K562 (cell line): ENCODE results near the gene FAM227A. TPM values are rescaled to one million over a fixed set of nuclear protein-coding genes. Genes with fewer than 3 reads are reported as not detected.

Source experiments
- CBFA2T3 ChIP-seq: fragments of 450-650 bp; IDR thresholded peaks from 2 replicates; pipeline ENCODE4 v1.6.1; 2017
- ELK1 ChIP-seq: sonication (generic); formaldehyde crosslinking; IDR thresholded peaks from 2 replicates; pipeline ENCODE4 v1.8.1; 2022; ENCODE audit warnings: missing genetic modification reagents
- ESRRB ChIP-seq: fragments of 250-450 bp; sonication (Bioruptor Pico); IDR thresholded peaks from 2 replicates; pipeline ENCODE4 v1.5.0; 2020; ENCODE audit warnings: mild to moderate bottlenecking, moderate library complexity, borderline replicate concordance
- FOXK2 ChIP-seq, 2 experiments: fragments of 450-650 bp; IDR thresholded peaks in 1 of 2; conservative IDR thresholded peaks in 1 of 2; 2 replicates each; pipeline ENCODE4 v1.6.1; 2016; ENCODE audit warnings: low read depth in 2 of 2, mild to moderate bottlenecking in 1 of 2
- GTF2B ChIP-seq: IDR thresholded peaks from 2 replicates; pipeline ENCODE4 v1.6.1; 2011; ENCODE audit not compliant: insufficient read length; ENCODE audit errors: extremely low read depth
- HDAC1 ChIP-seq, 2 experiments: fragments of 450-650 bp; IDR thresholded peaks; 2 replicates each; pipeline ENCODE4 v1.6.1; 2016 to 2017; ENCODE audit warnings: inconsistent platforms in 1 of 2, mild to moderate bottlenecking in 1 of 2, moderate library complexity in 1 of 2
- HEY1 ChIP-seq: fragments of 250-450 bp; sonication (Bioruptor Pico); IDR thresholded peaks from 2 replicates; pipeline ENCODE4 v1.5.0; 2020; ENCODE audit warnings: mild to moderate bottlenecking, moderate library complexity, borderline replicate concordance
- L3MBTL2 ChIP-seq: fragments of 450-650 bp; IDR thresholded peaks from 2 replicates; pipeline ENCODE4 v1.6.1; 2016; ENCODE audit warnings: mild to moderate bottlenecking, moderate library complexity
- MBD2 ChIP-seq: sonication (generic); IDR thresholded peaks from 2 replicates; pipeline ENCODE4 v1.6.1; 2016; ENCODE audit warnings: low read depth, borderline replicate concordance
- NFYB ChIP-seq: IDR thresholded peaks from 2 replicates; pipeline ENCODE4 v1.6.1; 2011; ENCODE audit warnings: mild to moderate bottlenecking, moderate library complexity; ENCODE audit not compliant: insufficient read length; ENCODE audit errors: extremely low read depth
- POLR2H ChIP-seq: IDR thresholded peaks from 2 replicates; pipeline ENCODE4 v1.6.1; 2016; ENCODE audit warnings: missing genetic modification characterization, low read depth, mild to moderate bottlenecking, control low read depth, missing compliant biosample characterization, moderate library complexity
- RBM25 ChIP-seq: fragments of 200-400 bp; formaldehyde crosslinking; IDR thresholded peaks from 2 replicates; pipeline ENCODE4 v1.6.1; 2018; ENCODE audit warnings: low read length, low read depth, moderate library complexity; ENCODE audit not compliant: severe bottlenecking
- RFX5 ChIP-seq: IDR thresholded peaks from 2 replicates; pipeline ENCODE4 v1.6.1; 2011; ENCODE audit warnings: low read depth, mild to moderate bottlenecking, improper control_type of control experiment, low read length
- SIN3A ChIP-seq, 2 experiments: fragments of 150-350 bp in 1 of 2; IDR thresholded peaks; 2 replicates each; pipeline ENCODE4 v1.6.1; 2011 to 2016; ENCODE audit warnings: borderline replicate concordance in 2 of 2, low read depth in 2 of 2, low read length in 2 of 2, mild to moderate bottlenecking in 2 of 2, moderate library complexity in 2 of 2; ENCODE audit not compliant: control insufficient read depth in 1 of 2
- SRSF1 ChIP-seq: fragments of 200-400 bp; formaldehyde crosslinking; IDR thresholded peaks from 2 replicates; pipeline ENCODE4 v1.6.1; 2017; ENCODE audit warnings: mild to moderate bottlenecking, low read depth, low read length, moderate library complexity
- TAF9B ChIP-seq: fragments of 450-650 bp; IDR thresholded peaks from 2 replicates; pipeline ENCODE4 v1.6.1; 2018; ENCODE audit warnings: mild to moderate bottlenecking; ENCODE audit not compliant: partially characterized antibody
- TRIM28 ChIP-seq: fragments of 450-650 bp; IDR thresholded peaks from 2 replicates; pipeline ENCODE4 v1.6.1; 2017
- ZNF695 ChIP-seq: fragments of 450-650 bp; formaldehyde crosslinking; IDR thresholded peaks from 2 replicates; pipeline ENCODE4 v1.4.0; 2020; ENCODE audit warnings: mild to moderate bottlenecking, moderate library complexity
- polyA plus RNA-seq, 8 experiments: library from polyadenylated mRNA; depleted of rRNA in 4 of 8; stranded (reverse) in 5 of 8; unstranded in 3 of 8; fragments of >200 nt; fragmentation: Nextera tagmentation in 2 of 8; fragmentation: Illumina TruSeq in 1 of 8; extraction: Ambion mirVana in 2 of 8; extraction: Trizol in 1 of 8; gene quantifications; 2 replicates each; pipeline versions ENCODE4 v1.2.1 to v1.2.3, GENCODE V29; 2011 to 2014; ENCODE audit warnings: inconsistent platforms in 1 of 8, missing spikeins in 1 of 8
- total RNA-seq, 7 experiments: library from RNA; depleted of rRNA in 6 of 7; stranded (reverse); fragments of >200 nt in 6 of 7; fragmentation: Illumina TruSeq in 2 of 7; extraction: Trizol in 2 of 7; gene quantifications; 2 replicates each; pipeline versions ENCODE4 v1.2.1 to v1.2.3, GENCODE V29; 2011 to 2021; ENCODE audit warnings: low replicate concordance in 1 of 7
- TF ChIP-seq, protein P1 (sequence below), 3 experiments: IDR thresholded peaks in 2 of 3; conservative IDR thresholded peaks in 1 of 3; 2 replicates each; pipeline ENCODE4 v1.5.1; 2011 to 2012; ENCODE audit warnings: low read length in 3 of 3, mild to moderate bottlenecking in 3 of 3, control low read depth in 2 of 3, improper control_type of control experiment in 1 of 3, inconsistent platforms in 1 of 3, low read depth in 1 of 3, mixed read lengths in 1 of 3, moderate library complexity in 1 of 3; ENCODE audit not compliant: insufficient read depth in 2 of 3
- TF ChIP-seq, protein P2 (sequence below): fragments of 250-450 bp; sonication (Bioruptor Pico); IDR thresholded peaks from 2 replicates; pipeline ENCODE4 v1.5.0; 2021; ENCODE audit warnings: mild to moderate bottlenecking, moderate library complexity

Gene FAM227A
- total and polyA plus RNA-seq, 9 of the 15 experiments (the other 6 are each of a cell fraction or from before 2014, with no cell fraction given), result 0.10 to 2.2 (median 0.83) TPM

- TF ChIP-seq GTF2B, result peak; percentile 18
- TF ChIP-seq CBFA2T3, result peak; percentile 55; the same call in 1 of the 2 replicates
- peak; percentile 54 for TF ChIP-seq TAF9B
- peak in 1 of 2 experiments; percentile 68; a peak in 1 of 4 replicates for TF ChIP-seq SIN3A (IDR thresholded peaks at IDR 0.05; ENCODE audit: borderline replicate concordance in 2 of 2, control insufficient read depth in 1 of 2, low read depth in 2 of 2, low read length in 2 of 2)
- no peak for TF ChIP-seq SRSF1
- TF ChIP-seq, protein P1, sequence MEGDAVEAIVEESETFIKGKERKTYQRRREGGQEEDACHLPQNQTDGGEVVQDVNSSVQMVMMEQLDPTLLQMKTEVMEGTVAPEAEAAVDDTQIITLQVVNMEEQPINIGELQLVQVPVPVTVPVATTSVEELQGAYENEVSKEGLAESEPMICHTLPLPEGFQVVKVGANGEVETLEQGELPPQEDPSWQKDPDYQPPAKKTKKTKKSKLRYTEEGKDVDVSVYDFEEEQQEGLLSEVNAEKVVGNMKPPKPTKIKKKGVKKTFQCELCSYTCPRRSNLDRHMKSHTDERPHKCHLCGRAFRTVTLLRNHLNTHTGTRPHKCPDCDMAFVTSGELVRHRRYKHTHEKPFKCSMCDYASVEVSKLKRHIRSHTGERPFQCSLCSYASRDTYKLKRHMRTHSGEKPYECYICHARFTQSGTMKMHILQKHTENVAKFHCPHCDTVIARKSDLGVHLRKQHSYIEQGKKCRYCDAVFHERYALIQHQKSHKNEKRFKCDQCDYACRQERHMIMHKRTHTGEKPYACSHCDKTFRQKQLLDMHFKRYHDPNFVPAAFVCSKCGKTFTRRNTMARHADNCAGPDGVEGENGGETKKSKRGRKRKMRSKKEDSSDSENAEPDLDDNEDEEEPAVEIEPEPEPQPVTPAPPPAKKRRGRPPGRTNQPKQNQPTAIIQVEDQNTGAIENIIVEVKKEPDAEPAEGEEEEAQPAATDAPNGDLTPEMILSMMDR (IDR thresholded peaks at IDR 0.05 in 2 of 3, conservative IDR thresholded peaks at IDR 0.05 in 1 of 3; ENCODE audit: insufficient read depth in 2 of 3, low read depth in 1 of 3, low read length in 3 of 3), result peak in 1 of 3 experiments; percentile 17; a peak in 2 of 6 replicates
- TF ChIP-seq ESRRB (CRISPR knock-in tag), result no peak
- no peak for TF ChIP-seq HEY1 (CRISPR knock-in tag)
- TF ChIP-seq MBD2, result peak; percentile 83
- TF ChIP-seq FOXK2 (conservative IDR thresholded peaks at IDR 0.05 in 1 of 2, IDR thresholded peaks at IDR 0.05 in 1 of 2; ENCODE audit: low read depth in 2 of 2), result peak; percentile 96 to 97
- TF ChIP-seq RBM25, result peak; percentile 69
- no peak for TF ChIP-seq ELK1
- peak; percentile 44 for TF ChIP-seq NFYB
- TF ChIP-seq, protein P2, sequence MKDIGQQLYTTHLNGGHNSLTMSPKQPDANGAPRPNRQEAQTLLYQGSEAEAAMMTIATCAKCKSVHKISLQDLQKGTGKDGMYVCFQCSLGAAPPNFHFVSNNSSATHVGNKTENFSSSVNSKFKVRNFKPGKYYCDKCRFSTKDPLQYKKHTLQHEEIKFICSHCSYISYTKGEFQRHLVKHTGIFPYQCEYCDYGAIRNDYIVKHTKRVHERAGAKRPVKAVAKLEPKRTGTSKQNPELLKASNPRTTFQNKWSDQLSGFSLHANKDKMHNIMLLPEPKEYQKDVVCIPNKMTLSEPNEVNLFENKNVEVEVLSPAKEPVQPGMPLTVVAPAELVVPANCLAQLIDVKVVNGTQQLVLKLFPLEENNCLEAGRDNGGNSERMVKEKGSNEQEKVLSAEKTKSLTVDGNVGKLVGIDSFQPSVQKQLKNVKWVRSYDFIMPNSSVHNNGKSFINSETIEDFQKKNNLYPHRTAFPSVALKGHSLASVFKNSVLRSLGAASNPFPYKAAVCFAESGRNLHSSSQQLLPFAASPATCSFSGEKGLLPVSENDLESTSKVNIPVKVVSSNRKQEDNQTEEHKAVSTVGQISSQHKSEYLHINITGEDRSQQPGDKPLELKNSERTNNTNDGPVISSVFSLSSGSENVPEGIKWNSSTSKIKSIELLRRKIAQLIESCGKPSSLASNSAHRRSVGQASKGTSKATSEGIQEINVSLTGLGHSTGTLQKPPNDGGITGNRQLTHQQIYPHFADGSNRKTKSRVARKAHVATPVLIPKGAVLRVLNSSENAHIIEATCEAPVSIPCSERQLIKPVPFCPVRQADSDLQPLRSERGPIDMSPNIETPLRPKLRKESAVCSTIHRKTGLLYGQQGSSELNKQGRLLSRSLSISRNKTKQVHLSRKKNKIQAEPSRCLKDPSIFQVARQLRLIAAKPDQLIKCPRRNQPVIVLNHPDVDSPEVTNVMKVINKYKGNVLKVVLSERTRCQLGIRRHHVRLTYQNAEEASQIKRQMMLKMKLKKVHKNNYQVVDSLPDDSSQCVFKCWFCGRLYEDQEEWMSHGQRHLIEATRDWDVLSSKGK, result no peak
- no peak for TF ChIP-seq ZNF695 (CRISPR knock-in tag)
- TF ChIP-seq POLR2H (tag), result peak; percentile 78; the same call in 1 of the 2 replicates
- 0 out of 2 replicates have a peak, but pooled peaks have one; percentile 28 for TF ChIP-seq RFX5
- no peak for TF ChIP-seq TRIM28
- no peak for TF ChIP-seq HDAC1 (IDR thresholded peaks at IDR 0.05)
- peak; percentile 85; the same call in 1 of the 2 replicates for TF ChIP-seq L3MBTL2
Observed at GRCh38 chr22:38705235-38706100, 49.3 kb upstream of the FAM227A start, which contains the start of gene GTPBP1 (continued).
